Measurements from ENCODE around the gene SPAG7.

The SPAG7 gene

DNA sequence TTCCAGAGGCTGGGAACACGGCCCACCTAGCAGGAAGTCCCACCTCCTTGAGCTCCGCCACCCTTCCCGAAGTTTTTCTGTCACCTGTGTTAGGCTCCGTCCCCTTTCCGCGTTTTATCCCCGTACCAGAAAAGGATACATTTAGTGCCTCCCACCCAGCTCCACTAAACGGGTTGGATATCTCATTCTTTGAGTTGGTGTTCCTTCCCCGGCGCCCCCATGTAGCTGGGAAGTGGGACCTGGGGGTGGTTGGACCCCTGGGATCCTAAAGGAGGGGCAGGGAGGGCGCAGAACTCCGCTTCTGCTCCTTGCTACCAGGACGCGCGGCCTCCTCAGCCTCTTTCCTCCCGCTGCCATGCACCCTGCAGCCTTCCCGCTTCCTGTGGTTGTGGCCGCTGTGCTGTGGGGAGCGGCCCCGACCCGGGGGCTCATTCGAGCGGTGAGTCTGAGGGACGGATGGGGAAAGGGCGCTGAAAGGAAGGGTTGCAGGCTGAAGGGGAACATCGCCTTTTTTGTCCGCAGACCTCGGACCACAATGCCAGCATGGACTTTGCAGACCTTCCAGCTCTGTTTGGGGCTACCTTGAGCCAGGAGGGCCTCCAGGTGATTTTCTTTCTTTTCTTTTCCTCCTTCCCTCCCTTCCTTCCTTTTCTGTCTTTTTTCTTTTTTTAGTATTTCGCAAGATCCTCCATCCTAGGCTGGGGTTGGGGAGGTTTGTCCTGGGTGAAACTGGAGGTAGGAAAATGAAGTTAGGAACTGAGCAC, 26.9 kb downstream of the SPAG7 start:
- DNase-seq (ENCODE audit: insufficient read length, low spot score) (peak; percentile 80), FAIRE-seq (no peak)
- TF ChIP-seq, protein P1, sequence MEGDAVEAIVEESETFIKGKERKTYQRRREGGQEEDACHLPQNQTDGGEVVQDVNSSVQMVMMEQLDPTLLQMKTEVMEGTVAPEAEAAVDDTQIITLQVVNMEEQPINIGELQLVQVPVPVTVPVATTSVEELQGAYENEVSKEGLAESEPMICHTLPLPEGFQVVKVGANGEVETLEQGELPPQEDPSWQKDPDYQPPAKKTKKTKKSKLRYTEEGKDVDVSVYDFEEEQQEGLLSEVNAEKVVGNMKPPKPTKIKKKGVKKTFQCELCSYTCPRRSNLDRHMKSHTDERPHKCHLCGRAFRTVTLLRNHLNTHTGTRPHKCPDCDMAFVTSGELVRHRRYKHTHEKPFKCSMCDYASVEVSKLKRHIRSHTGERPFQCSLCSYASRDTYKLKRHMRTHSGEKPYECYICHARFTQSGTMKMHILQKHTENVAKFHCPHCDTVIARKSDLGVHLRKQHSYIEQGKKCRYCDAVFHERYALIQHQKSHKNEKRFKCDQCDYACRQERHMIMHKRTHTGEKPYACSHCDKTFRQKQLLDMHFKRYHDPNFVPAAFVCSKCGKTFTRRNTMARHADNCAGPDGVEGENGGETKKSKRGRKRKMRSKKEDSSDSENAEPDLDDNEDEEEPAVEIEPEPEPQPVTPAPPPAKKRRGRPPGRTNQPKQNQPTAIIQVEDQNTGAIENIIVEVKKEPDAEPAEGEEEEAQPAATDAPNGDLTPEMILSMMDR (IDR thresholded peaks at IDR 0.05; ENCODE audit: insufficient read depth, missing control alignments) = no peak

DNA sequence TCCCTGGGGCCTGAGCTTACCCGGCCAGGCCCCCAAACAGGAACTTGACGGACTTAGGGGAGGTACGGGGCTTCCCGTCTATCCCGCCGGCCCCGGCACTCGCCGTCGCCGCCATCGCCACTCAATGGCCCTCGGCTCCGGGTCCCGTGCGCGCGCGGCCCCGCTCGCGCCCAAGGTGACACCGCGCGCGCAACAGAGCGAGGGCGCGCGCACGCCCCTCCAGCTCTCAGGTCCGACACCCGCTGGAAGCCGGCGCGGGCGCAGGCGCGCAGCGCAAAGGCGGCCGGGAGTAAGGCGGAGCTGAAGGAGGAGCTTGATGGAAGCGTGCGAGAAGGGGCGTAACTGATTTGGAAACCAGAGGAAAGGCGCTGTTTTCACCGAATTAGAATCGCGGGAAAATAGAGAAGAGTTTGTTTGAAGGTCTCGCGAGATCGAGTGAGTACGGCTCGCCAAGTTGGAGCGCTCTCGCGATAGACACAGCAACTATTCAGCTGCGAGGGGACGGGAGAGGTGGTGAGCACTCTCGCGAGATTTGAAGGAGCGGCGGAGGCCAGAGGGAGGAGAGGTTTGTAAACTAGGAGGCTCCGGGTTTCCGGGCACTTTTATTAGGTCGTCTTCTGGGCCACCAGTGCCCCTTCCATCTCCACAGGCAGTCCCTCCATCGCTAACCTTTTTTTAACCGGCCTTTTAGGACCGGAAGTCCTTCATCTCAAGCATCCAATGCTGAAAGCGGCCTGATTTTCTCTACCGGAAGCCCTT, 27.6 kb downstream of the SPAG7 start, which contains the start of the genes RNF167 and SLC25A11:
Gene RNF167, plus strand, starts transcription at position 473 of the 759 bp plus-strand sequence. CDS start 642 bp downstream, outside the sequence.
Gene SLC25A11, minus strand, starts transcription at position 251 of the 759 bp plus-strand sequence. Its CDS starts 136 bp downstream, at position 115.
- DNase-seq (ENCODE audit: insufficient read length, low spot score) = peak; percentile 95
- TF ChIP-seq, protein P1 (IDR thresholded peaks at IDR 0.05; ENCODE audit: insufficient read depth, missing control alignments) = no peak
- FAIRE-seq = no peak

DNA sequence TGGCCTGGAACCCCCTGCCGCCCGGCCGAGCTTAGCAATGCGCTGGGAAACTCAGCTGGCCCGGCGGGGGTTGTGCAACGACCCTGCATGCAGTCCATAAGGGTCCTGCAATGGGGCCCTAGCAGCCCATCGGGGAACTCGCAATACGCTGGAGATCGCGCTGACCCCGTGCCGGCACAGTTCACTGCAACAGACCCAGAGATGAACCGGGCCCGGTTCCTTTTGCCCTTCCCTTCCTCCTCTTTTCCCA, 28.1 kb downstream of the SPAG7 start:
- DNase-seq (ENCODE audit: insufficient read length, low spot score) (no peak), FAIRE-seq (no peak)
- TF ChIP-seq, protein P1 (IDR thresholded peaks at IDR 0.05; ENCODE audit: insufficient read depth, missing control alignments) = no peak

DNA sequence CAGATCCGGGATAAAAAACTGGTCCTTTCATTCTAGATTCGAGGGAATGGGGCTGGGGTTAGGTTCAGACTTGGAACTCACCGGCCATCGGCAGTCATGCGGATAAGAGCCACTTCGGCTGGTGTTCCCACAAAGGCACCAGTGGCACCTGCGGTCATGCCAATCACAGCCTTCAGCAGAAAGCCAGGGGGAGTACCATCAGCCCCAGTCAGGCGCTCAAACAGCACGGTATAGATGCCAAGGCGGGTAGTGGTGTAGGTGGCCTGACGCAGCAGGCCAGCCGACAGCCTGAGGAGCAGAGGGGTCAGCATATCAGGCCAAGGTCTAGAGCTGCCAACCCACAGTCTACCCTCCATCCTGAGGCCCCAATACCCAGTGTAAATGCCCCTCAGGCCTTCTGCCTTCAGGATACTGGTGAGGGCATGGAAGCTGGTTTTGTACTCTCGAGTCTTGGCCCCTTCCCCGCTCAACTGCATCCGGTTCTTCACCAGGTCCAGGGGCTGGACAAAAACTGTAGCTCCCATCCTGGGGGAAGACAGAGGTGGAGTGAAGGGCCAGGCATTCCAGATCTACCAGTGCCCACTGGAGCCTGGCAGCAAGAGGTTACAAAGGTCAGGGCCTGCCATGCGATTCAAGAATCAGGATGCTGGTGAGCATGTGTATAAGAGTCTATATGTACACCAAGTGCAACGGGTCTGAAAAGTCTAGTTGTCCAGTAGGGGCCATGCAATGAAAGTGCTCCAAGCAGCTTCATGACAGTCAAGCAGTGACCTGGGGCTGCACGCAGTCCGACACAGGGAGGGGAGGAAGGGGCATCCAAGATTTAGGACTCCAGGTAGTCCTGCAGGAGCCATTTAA, 28.7 kb downstream of the SPAG7 start:
- TF ChIP-seq, protein P1 (IDR thresholded peaks at IDR 0.05; ENCODE audit: insufficient read depth, missing control alignments) = no peak
- no peak for FAIRE-seq
- no peak for DNase-seq (ENCODE audit: insufficient read length, low spot score)

DNA sequence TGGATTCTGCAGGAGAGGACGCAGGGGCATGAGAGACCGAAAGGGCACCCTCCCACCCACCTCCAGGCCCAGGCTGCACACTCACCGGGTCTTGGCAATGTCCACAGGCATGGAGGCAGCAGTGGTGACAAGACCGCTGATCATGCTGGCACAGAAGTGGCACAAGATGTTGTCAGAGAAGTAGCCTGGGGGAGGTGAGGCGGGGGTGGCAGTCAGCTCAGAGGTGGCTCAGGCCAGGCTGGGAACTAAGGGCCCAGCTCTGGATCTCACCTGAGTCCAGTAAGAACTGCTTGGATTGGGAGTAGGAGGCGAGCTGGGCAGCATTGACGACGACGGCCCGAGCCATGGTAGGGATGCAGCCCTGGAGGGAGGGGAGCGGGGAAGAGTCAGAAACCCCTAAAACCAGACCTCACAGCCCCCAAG, 29.5 kb downstream of the SPAG7 start:
- DNase-seq (ENCODE audit: insufficient read length, low spot score) = no peak
- FAIRE-seq = no peak

DNA sequence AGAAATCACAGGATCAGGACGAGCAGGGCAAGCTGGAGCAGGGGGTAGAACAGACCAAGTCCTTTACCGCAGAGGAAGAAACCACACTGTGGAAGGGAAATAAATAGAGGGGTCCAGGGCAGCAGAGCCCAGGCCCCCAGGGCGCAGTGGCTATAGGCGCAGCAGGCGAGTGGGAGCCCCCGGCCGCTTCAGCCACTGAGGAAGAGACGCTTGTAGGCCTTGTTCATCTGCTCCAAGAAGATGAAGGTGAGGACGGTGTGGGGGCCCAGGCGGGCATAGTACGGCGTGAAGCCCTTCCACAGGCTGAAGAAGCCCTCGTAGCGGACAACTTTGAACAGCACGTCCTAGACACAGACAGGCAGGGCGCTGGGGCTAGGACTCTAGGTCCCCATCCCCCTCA, 30.1 kb downstream of the SPAG7 start:
- no peak for FAIRE-seq
- DNase-seq (ENCODE audit: insufficient read length, low spot score) = no peak
- TF ChIP-seq, protein P1 (IDR thresholded peaks at IDR 0.05; ENCODE audit: insufficient read depth, missing control alignments) = no peak

More for the DNA sequence above, 29.5 kb downstream of the SPAG7 start:
- TF ChIP-seq, protein P1 (IDR thresholded peaks at IDR 0.05; ENCODE audit: insufficient read depth, missing control alignments) = no peak
